Right cardiac atrium (tissue), 5 donors: ENCODE results near the gene ZDHHC22. TPM values are rescaled to one million over a fixed set of nuclear protein-coding genes. Genes with fewer than 3 reads are reported as not detected.

Experiments used
- ATAC-seq, 2 donors: fragments of 200-7000 bp; cut with Tn5 transposase; one replicate each; pipeline versions ENCODE4 v1.8.0 to v1.9.1; 2020; ENCODE audit warnings: moderate library complexity in 2 of 2, mild to moderate bottlenecking in 1 of 2
- DNase-seq, 3 donors: peaks; one replicate each; pipeline ENCODE4 v3.0.0-alpha.2; 2020
- H3K27ac ChIP-seq: one replicate; pipeline ENCODE4 v1.5.1; 2013; ENCODE audit warnings: mild to moderate bottlenecking, low read length, control low read depth, moderate library complexity
- H3K27me3 ChIP-seq: one replicate; pipeline ENCODE4 v1.6.1; 2013; ENCODE audit not compliant: control insufficient read depth, insufficient read depth
- H3K4me1 ChIP-seq: one replicate; pipeline ENCODE4 v1.6.1; 2013; ENCODE audit warnings: low read length; ENCODE audit not compliant: control insufficient read depth, insufficient read depth
- H3K4me3 ChIP-seq: one replicate; pipeline ENCODE4 v1.5.1; 2013; ENCODE audit warnings: low read length, control low read depth
- H3K9me3 ChIP-seq: one replicate; pipeline ENCODE4 v1.6.1; 2013; ENCODE audit warnings: low read length; ENCODE audit not compliant: control insufficient read depth
- WGBS: extraction: QIAGEN DNeasy Blood & Tissue Kit; methylation state at CpG from one replicate; pipeline ENCODE4 v1.1.7; 2013; 5-methylcytosine and 5-hydroxymethylcytosine counted together
- intact Hi-C, 4 donors: fragments of 100-400 bp; cut with DNase I; formaldehyde crosslinking; loops; one replicate each; pipeline versions ENCODE4 v1.11.0 to v1.14.0; 2022 to 2023
- polyA plus RNA-seq: library from polyadenylated mRNA; stranded (reverse); fragments of 200-250 nt; gene quantifications from one replicate; pipeline ENCODE4 v1.2.3, GENCODE V29; 2013
- total RNA-seq, 4 donors: library from RNA; stranded (reverse); fragmentation: NEBNext Ultra II Directional; extraction: Animal tissue kit (Norgen Biotek cat#: 25700); gene quantifications; one replicate each; pipeline ENCODE4 v1.2.1, GENCODE V29; 2021
- donor health status: healthy with polysubstance abuse.
- donor health status: DM: no; HTN: yes; CAD: no.
- donor health status: DM: no; HTN: no; CAD: no.
- donor health status: DM: no; HTN: yes; CAD: no; lungs with severe emphysema.
- donor health status: DM: yes; HTN: yes; CAD: no.

The ZDHHC22 gene
- total and polyA plus RNA-seq, 5 donors: not detected

- H3K4me1 ChIP-seq: peaks cover 2% of the 10 kb centered on the region
- no peak overlapping the region for H3K27ac ChIP-seq
- no peak for ATAC-seq
- H3K4me3 ChIP-seq: no peak overlapping the region
- no peaks in the 10 kb centered on the region for H3K27me3 ChIP-seq
- WGBS: 48% methylated on average over 2 of the region's 2 CpGs
- H3K9me3 ChIP-seq: no peaks in the 10 kb centered on the region
- DNase-seq: no peak
- intact Hi-C loops: loop anchor here in 2 of 4 donors (10.0 kb wide), 1 partner anchor 160 kb away; no protein-coding TSS in a partner anchor
Measured at GRCh38 chr14:77155083-77155482, 13.5 kb upstream of the ZDHHC22 start.

DNA sequence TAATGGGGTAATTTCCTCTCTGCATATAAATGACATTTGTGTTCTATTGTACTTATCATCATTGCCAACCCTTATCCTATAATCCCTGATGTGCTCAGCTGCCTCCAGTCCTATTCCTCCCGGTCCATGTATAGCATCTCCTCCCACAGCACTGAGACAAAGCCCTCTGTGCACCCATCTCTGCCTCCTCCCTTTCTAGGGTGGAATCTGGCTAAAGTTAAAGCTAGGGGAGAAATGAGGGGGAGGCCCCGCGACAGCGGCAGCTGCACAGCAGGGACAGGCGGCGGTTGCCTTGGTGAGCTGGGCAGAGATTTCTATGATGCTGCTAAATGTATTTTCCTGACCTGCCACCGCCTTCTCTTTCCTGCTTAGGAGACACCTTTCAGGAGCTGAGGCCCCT lies 12.8 kb upstream of the ZDHHC22 start:
- no peak overlapping the region for H3K27ac ChIP-seq
- DNase-seq (no peak), ATAC-seq (no peak)
- no peaks in the 10 kb centered on the region for H3K27me3 ChIP-seq
- no peak overlapping the region for H3K4me3 ChIP-seq
- H3K4me1 ChIP-seq: peaks cover 2% of the 10 kb centered on the region
- WGBS: 51% methylated on average over 7 of the region's 7 CpGs
- intact Hi-C loops: loop anchor here in 3 of 4 donors (5.0 to 10.0 kb wide), 2 partner anchors 160 to 163 kb away; no protein-coding TSS in a partner anchor
- H3K9me3 ChIP-seq: no peaks in the 10 kb centered on the region

GRCh38 chr14:77153802-77154201 lies 12.2 kb upstream of the ZDHHC22 start:
- intact Hi-C loops: loop anchor here in 3 of 4 donors (5.0 to 10.0 kb wide), 2 partner anchors 161 to 163 kb away; no protein-coding TSS in a partner anchor

GRCh38 chr14:77151918-77152588 lies 10.5 kb upstream of the ZDHHC22 start:
- H3K27ac ChIP-seq: no peak overlapping the region
- H3K9me3 ChIP-seq: no peaks in the 10 kb centered on the region
- H3K4me1 ChIP-seq: peaks cover 2% of the 10 kb centered on the region
- H3K4me3 ChIP-seq: no peak overlapping the region
- intact Hi-C loops: loop anchor here in 3 of 4 donors (5.0 to 10.0 kb wide), 2 partner anchors 163 to 165 kb away; no protein-coding TSS in a partner anchor
- H3K27me3 ChIP-seq: no peaks in the 10 kb centered on the region
- DNase-seq: no peak
- WGBS: 18% methylated on average over 2 of the region's 2 CpGs
- ATAC-seq: peak in 1 of 2 donors; percentile 21

More at GRCh38 chr14:77153802-77154201, 12.2 kb upstream of the ZDHHC22 start:
- ATAC-seq: no peak
- no peaks in the 10 kb centered on the region for H3K27me3 ChIP-seq
- H3K27ac ChIP-seq: no peak overlapping the region
- H3K4me3 ChIP-seq: no peak overlapping the region
- WGBS: 94% methylated on average over 3 of the region's 3 CpGs
- H3K9me3 ChIP-seq: no peaks in the 10 kb centered on the region
- peaks cover 2% of the 10 kb centered on the region for H3K4me1 ChIP-seq
- DNase-seq: no peak

- Histone ChIP-seq H3K27ac (no peak overlapping the region), H3K4me1 (peaks cover 2% of the 10 kb centered on the region), H3K9me3 (no peaks in the 10 kb centered on the region), H3K4me3 (no peak overlapping the region), H3K27me3 (no peaks in the 10 kb centered on the region)
- 4% methylated on average over 5 of the region's 5 CpGs for WGBS
- no peak for ATAC-seq
- no peak for DNase-seq
- intact Hi-C loops: loop anchor here in 3 of 4 donors (5.0 to 10.0 kb wide), 2 partner anchors 164 to 166 kb away; no protein-coding TSS in a partner anchor
Measured at GRCh38 chr14:77151245-77151644, 9.7 kb upstream of the ZDHHC22 start.

DNA sequence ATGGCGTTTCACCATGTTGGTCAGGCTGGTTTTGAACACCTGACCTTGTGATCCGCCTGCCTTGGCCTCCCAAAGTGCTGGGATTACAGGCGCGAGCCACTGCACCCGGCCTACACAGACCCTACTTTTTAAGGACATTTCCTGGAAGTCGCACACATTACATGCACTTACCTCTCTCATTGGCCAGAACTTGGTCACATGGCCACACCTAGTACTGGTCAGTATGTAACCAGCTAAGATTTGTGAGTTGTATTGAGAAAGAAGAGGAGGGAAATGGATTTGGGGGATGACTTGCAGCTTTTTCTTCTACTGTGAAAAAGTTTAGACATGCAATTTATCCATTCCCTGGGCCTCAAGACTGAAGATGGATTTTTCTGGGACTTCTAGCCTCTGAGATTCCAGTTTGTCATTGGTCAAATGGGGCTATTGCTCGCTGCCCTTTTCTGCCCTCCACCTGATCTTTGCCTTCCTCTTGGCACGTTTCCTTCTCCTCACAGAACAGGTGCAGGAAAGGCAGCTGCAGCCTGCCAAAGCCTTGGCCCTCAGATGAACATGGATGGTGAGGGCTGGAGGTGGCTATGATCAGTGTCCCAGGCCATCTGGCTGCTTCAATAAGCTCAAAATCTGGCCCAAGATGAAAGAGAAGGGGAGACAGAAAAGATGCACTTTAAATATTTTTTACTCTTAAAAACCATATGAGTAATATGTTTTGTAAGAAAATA lies 7.1 kb upstream of the ZDHHC22 start:
- no peak for ATAC-seq
- no peak overlapping the region for H3K4me3 ChIP-seq
- no peaks in the 10 kb centered on the region for H3K9me3 ChIP-seq
- no peak overlapping the region for H3K27ac ChIP-seq
- 63% methylated on average over 8 of the region's 8 CpGs for WGBS
- no peaks in the 10 kb centered on the region for H3K27me3 ChIP-seq
- intact Hi-C loops: no loop called here
- no peaks in the 10 kb centered on the region for H3K4me1 ChIP-seq
- no peak for DNase-seq

- no peak overlapping the region for H3K27ac ChIP-seq
- intact Hi-C loops: no loop called here
- H3K9me3 ChIP-seq: no peaks in the 10 kb centered on the region
- H3K27me3 ChIP-seq: no peaks in the 10 kb centered on the region
- H3K4me3 ChIP-seq: no peak overlapping the region
- DNase-seq: no peak
- ATAC-seq: no peak
- H3K4me1 ChIP-seq: no peaks in the 10 kb centered on the region
- 9% methylated on average over 10 of the region's 10 CpGs for WGBS
Measured at GRCh38 chr14:77145975-77146740, 4.6 kb upstream of the ZDHHC22 start.

GRCh38 chr14:77144412-77145115 lies 3.0 kb upstream of the ZDHHC22 start:
- ATAC-seq: no peak
- no peak for DNase-seq
- H3K27ac ChIP-seq: no peak overlapping the region
- WGBS: 66% methylated on average over 4 of the region's 4 CpGs
- intact Hi-C loops: no loop called here
- no peaks in the 10 kb centered on the region for H3K4me1 ChIP-seq
- no peaks in the 10 kb centered on the region for H3K27me3 ChIP-seq
- H3K9me3 ChIP-seq: no peaks in the 10 kb centered on the region
- no peak overlapping the region for H3K4me3 ChIP-seq

- Histone ChIP-seq H3K27me3 (no peaks in the 10 kb centered on the region), H3K9me3 (no peaks in the 10 kb centered on the region), H3K4me3 (no peak overlapping the region), H3K4me1 (no peaks in the 10 kb centered on the region), H3K27ac (no peak overlapping the region)
- DNase-seq (no peak), ATAC-seq (no peak)
- 12% methylated on average over 4 of the region's 4 CpGs for WGBS
- intact Hi-C loops: no loop called here
Measured at GRCh38 chr14:77143071-77143470, 1.5 kb upstream of the ZDHHC22 start.

DNA sequence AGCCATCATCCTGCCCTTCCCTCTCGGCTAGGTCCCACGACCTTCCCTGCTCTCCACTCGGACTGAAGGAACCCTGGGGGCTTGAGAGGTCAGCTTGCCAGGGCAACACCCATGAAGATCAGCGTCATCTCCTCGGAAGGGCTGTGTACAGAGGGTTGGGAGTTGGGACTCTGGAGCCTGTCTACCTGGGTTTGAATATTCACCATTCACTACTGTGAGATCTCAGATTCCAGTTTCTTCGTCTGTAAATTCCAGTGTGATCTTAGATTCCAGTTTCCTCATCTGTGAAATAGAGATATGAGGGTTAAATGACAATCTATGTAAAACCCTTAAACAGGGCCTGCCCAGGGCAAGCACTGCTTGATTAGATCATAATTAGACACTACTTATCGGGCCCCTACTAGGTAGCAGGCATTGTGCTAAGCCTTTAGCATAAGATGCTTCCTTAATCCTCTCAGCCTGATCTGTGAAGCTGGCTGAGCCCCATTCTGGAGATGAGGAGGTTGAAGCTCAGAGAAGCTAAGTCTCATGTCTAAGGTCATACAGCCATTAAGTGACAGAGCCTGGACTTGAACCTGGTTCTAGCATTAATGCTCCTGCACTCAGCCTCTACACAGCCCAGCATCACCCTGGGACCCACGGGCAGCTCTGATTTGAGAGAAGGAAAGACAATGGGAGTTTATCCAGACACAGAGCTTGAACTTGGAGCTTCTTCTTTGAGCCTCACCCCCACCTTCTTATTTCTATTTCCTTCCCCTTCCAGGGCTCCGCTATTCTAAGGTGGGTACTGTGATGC lies 612 bp upstream of the ZDHHC22 start:
- Histone ChIP-seq H3K27ac (no peak overlapping the region), H3K27me3 (no peaks in the 10 kb centered on the region), H3K4me3 (no peak overlapping the region), H3K4me1 (no peaks in the 10 kb centered on the region), H3K9me3 (no peaks in the 10 kb centered on the region)
- ATAC-seq (no peak), DNase-seq (no peak)
- WGBS: 7% methylated on average over 9 of the region's 9 CpGs
- intact Hi-C loops: no loop called here
